AG08396 (cell line): ENCODE measurements around the gene MZB1.
A peak's percentile ranks its signal among the peaks of the same experiment; 100 is the strongest.
"Not testable (repeated sequence)": the region's sequence is repeated elsewhere in the genome, so short reads cannot be mapped to it uniquely, and the experiment has no call there.

Experiments used
- DNase-seq: peaks from one replicate; pipeline ENCODE4 v3.0.0; 2012; ENCODE audit warnings: low spot score, mixed read lengths

The MZB1 gene

DNA sequence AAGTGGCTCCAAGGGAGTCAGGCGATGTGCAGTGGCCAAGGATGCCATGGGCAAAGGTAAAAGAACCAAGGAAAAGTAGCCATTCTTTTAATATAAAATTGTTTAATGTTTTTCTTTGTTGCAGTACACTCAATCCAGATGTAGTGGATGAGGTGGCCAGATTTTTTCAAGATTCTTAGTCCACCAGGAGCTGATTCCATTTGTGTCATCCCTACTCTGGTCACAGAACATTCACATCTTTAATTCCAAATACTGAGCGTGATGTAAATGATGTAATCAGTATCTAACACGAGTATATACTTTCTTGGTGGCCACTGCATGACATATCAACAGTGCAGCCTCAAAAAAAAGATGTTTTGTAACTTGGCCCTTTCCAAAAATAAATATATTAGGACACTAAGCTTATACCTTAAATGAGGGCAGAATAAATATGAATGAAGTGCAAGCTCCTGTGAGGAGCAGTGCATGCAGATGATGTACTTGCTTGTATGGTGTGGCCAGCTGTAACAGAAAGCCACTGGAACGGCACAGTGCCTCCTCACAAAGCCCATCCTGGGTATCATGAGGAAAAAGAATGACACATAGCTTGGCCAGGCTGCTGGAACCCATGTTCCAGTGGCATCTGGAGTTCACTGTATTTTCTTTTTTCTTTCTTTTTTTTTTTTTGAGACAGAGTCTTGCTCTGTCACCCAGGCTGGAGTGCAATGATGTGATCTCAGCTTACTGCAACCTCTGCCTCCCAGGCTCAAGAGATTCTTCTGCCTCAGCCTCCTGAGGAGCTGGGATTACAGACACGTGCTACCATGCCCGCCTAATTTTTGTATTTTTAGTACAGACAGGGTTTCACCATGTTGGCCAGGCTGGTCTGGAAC lies 20.6 kb upstream of the MZB1 start:
- no peak for DNase-seq

DNA sequence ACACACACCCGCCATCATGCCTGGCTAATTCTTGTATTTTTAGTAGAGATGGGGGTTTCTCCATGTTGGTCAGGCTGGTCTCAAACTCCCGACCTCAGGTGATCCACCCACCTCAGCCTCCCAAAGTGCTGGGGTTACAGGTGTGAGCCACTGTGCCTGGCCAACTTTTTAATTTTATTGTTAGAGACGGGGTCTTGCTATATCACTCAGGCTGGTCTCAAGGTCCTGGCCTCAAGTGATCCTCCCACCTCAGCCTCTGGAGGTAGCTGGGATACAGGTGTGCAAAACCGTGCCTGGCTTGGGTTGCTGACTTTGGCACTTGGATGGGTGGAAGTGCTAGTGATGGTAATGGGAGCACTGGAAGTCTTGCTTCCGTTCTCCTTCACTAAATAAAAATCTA lies 19.4 kb upstream of the MZB1 start:
- DNase-seq, result not testable (repeated sequence)

DNA sequence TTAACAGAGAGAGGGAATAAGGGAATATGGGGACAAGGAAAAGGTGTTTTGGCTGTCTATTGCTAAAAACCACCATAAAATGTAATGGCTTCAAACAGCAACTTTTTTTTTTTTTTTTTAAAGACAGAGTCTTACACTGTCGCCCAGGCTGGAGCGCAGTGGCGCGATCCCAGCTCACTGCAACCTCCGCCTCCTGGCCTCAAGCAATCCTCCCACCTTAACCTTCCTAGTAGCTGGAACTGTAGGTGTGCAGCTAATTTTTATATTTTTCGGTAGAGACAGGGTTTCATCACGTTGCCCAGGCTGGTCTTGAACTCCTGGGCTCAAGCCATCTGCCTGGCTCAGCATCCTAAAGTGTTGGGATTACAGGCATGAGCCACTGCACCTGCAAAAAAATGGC lies 18.5 kb upstream of the MZB1 start:
- DNase-seq, result no peak

DNA sequence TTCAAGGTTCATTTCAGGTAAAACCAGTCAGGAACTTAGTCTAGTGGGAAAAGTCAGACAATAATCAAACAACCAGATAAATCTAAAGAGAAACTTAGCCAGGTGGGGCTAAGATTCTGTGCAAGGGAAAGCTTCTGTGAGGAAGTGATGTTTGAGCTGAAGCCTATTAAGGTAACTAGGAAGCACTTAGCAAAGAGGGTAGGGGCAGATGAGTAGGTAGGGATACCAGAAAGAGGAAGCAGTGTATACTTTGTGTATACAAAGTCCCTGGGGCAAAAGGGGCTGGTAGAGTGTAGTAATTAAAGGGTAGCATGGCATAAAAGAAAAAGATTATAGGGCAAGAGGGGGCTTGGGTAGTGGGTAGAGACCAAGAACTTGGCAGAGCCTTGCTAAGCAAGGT lies 17.8 kb upstream of the MZB1 start:
- no peak for DNase-seq

DNA sequence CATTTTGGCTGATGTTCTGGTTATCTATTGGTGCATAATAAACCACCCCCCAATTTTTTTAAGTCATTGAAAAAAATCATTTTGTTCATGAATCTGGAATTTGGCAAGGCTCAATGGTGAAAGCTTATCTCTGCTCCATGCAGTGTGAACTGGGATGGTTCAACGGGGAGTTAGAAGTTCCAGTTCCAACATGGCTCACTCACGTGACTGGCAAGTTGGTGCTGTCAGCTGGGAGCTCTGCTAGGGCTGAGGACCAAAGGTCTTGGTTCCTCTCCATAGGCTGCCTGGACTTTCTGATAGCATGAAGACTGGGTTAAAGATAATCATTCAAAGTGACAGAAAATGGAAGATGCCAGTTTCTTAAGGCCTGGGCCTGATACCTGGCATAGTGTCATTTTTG lies 17.2 kb upstream of the MZB1 start:
- no peak for DNase-seq

DNA sequence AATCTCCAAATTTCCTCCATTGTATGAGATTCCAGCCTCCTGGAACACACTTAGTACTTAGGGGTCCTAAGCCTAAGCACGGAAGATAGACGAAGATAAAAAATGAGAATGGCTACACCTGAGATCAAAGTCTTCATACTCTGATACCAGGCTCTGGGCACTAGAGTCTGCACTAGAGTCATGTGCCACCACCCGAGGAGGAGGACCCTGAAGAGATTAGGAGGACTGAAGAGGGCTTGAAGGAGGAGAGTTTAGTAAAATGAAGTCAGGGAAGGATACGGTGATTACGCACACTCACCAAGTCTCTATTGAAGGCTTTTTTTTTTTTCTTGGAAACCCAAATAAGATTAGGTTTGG lies 14.7 kb upstream of the MZB1 start:
- no peak for DNase-seq

DNA sequence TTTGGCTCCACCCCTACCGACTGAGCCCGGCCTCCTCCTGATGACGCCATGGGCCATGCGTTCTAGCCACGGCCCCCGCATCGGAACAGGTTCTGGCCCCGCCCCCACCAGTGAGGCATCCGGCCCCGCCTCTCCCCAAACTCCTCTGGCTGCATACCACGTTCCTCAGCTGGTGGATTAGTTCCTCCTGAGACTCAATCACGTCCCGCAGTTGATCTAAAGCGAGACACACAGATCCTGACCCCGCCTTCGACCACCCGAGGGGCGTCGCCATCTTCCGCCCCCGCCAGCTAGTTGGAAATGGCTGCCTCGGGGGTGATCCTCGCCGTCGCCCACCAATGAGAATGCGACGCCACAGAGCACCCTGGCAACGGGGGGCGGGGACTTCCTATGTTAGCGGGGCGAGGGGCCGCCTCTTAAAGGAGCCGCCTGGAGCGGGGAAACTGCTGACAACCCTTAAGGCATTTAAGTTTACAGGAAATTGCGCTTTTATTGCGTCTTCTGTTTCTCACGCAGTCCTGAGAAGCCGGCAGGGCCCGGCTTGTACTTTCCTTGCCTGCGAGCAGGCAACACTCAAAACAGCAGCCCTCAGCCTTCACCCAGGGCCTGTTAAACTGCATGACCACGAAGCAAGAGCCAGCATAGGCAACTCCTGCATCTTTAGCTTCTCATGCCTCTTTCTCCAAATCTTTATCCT lies 14.2 kb upstream of the MZB1 start, which contains the start of gene SPATA24:
Gene SPATA24 (minus strand): TSS at position 303 of the 697 bp plus-strand sequence. CDS start 29 bp downstream, at position 274.
- DNase-seq, result peak; percentile 97

DNA sequence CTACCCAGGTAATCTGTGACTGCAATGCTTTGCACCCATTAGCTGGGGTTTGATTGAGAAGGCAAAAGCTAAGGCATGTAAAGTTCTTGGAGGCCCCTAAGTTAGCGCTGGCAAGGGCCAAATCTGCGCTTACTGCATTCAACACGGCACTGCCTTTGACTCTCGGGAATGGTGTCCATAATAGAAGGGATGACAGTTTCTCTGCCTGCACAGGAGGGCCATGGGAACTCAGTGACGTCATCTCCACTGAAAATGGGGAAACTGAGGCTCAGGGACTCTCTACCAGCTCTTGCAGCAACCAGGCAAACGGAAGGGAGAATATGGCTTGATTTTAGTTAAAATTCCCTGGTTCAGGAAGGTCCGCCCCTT lies 13.7 kb upstream of the MZB1 start:
- no peak for DNase-seq

DNA sequence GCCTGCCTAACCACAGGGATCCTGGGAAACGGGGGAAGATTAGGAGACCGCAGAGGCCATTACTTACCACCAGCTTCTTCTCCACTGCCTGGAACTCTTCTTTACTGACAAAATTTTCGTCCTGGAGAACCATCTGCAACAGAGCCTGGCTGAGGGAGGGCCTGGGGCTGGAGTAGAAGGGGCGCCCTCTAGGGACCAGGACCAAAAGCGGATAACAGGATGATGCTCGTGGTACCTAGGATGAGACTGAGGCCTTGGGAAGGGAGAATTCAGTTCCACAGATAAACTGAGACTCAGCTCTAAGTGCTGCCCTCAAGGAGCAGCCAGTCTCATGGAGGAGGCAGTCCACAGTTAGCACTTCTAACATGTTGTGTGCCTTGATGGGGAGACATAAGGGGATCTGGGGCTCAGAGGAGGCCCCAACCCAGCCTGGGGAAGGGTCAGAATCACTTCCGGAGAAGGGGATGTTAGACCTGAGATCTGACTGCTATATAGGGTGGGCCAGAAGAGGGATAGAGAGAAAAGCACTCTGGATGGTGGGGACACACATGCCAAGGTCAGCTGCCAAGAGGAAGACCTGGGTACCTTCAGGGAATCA lies 12.9 kb upstream of the MZB1 start:
- DNase-seq, result peak; percentile 29

DNA sequence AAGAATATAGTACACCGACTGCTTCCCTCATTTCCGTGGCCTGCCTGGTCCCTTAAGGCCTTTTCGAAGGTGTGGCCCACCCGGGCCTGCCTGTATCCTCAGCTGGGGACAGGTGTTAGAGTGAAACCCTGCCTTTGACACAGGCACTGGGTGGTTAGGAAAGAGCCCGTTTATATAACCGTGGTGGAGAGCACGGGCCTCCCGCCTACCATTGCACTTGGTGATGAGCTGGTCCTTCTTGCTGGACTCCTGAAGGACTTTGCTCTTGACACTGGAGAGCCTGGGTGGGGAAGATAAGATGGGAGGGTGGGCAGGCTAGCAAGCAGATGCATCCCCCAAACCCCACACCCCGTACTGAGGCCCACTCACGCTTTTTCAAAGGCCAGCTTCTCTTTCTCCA lies 11.8 kb upstream of the MZB1 start:
- DNase-seq, result no peak

DNA sequence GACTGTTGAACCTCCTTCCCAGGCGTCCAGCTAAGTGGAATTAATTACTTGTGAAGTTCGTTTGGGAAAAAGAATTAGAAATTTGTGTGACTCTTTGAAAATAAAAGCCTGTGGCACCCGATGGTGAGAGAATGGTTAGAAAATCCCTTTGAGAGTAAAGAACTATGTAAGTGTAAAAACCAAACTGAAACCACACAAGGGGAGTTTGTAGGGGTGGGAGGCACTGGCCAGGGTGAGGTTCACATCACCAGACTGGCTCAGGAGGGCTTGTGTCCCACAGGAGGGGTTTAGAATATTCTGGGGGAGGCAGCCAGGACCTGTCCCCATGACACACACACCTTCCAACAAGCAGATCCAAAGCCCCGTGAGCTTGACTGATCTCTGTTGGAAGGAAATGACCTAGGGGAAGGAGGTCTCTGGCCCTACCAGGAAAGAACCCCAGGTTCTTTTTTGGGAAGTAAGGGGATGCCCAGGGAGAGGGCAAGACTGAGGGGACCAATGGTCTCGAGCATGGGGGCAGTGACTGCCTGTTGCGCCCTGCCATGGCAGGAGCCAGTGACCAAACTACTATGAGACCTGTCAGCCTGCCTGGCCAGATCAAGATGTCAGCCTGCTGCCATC lies 9.9 kb upstream of the MZB1 start:
- no peak for DNase-seq

DNA sequence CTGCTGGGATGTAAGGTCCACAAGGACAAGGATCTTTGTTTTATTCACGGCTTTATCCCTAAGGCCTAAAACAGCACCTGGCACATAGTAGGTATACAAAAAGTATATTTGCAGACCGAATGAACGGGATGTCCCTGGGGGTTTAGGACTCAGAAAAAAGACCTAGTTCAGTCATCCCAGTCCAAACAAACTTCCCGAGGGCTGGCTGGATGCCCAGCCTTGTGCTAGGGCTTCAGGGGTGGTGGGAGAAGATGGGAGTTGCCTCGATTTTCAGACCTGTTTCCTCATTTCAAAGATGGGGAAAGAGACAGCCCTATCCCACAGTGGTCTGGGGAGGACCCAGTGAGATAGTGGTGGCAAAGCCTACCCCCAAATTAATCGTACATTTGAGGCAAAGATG lies 8.2 kb upstream of the MZB1 start:
- peak; percentile 7 for DNase-seq

DNA sequence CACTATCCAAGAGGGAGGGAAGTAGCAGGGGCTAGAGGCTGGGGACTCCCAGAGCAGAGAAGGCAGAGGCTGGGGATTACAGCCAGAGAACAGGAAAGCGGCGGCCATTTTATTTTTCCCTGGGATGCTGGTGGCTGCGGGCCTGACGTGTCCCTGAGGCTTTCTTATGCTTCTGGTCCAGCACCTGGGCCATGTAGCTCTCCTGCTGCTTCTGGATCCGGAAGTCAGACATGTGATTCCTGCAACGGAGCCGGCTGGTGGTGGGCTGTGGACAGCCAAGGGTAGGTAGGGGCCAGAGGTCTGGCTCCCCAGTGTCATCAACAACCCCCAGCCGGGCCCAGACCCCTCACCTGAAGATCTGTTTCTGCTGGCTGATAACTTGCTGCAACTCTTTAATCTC lies 7.0 kb upstream of the MZB1 start:
- DNase-seq, result no peak

DNA sequence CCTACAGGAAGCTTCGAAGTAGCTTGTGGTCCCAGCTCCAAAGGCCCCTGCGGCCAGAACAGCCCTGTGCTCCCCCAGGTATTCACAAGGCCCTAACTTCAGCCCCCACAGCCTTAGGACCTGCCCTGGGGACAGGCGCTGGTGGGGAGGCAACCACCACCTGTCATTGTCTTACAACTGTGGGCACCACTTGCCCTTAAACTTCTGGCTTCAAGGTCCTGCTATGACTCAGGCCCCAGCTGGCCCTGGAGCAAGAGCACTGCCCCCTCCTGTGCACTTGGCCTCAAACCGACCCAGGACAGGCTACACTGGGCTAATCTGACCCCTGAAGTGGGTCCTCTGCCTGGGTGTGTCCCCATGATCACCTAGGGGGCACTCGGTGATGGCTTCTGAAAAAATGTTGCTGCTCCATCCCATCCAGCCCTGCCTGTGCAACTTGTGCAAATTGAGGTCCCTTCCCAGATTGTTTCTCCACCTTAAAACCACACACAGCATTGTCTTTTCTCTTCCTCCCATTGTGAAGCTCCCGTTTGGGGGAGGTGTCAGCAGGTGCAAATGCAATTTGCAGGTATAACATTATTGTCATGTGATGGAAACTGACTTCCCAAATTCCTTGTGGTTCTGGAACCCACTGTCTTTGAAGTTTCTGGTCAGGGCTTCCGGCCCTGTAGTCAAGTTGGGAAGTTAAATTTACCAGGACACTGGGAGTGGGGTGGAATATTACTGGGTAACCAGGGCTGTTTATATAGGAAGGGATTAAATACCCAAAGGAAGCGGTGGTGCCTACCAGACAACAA lies 6.3 kb upstream of the MZB1 start:
- peak; percentile 54 for DNase-seq

DNA sequence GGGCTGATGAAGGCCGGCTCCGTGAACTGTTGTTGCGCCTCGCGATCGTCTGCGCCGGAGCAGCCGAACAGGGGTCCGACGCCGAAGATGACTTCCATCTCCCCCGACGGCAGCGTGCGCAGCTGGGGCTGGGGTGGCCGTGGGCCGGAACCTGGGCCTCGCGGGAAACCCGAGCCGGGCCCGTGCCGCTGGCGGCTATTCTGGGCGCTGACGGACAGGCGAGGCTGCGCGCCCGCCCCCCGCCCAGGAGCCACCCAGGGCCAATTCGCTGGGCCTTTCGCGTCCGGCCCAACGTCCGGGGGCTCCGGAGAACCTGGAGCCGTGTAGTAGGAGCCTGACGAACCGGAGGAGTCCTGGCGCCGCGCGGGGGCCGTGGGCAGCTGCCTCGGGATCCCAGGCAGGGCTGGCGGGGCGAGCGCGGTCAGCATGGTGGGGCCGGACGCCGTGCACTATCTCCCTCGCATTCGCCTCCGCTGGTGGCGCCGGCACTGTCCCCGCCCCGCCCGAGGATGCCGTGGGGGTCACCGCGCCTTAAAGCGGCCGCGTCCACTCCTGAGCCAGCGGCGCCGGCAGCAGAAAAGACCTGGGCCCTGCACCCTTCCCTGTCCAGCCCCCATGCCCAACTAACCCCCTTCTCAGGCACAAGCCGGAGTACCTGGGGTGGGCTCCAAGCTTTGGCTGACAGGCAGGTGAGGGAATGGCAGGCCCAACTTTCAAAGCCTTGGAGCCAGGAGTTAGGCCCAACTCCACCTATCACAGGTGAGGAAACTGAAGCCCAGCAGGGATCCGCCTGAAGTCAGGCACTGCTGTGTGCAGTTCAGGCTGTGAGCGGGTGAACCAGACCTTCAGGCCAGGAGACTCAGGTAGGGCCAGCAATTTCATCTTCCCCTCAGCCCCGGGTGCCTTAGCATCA lies 5.2 kb upstream of the MZB1 start, which contains the start of gene PROB1:
Gene PROB1 (minus strand): TSS at position 451 of the 913 bp plus-strand sequence. CDS start 23 bp downstream, at position 428.
- peak; percentile 53 for DNase-seq

DNA sequence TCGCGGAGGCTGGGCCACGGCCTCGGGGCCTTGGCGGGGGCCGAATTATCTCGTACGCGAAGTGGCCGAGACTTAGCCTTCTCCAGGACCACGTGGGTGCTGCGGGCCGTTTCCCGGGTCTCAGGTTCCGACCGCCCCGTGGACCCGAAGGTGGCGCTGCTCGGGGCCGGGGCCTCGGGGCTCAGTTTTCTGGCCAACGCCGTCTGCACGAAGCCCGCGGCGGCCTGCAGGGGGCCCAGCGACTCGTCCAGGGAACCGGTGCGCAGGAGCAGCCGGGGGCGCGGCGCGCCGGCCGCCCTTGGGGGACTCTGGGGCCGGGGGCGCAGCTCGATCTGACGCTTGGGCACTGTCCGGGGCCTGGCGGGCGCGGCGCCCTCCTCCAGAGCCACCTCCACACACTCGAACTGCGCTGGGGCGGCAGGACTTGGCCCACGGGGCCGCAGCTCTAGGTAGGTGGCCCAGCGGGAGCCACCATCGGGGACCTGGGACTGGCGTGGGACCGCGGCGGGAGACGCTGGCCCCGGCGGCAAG lies 4.5 kb upstream of the MZB1 start:
- DNase-seq, result peak; percentile 73

DNA sequence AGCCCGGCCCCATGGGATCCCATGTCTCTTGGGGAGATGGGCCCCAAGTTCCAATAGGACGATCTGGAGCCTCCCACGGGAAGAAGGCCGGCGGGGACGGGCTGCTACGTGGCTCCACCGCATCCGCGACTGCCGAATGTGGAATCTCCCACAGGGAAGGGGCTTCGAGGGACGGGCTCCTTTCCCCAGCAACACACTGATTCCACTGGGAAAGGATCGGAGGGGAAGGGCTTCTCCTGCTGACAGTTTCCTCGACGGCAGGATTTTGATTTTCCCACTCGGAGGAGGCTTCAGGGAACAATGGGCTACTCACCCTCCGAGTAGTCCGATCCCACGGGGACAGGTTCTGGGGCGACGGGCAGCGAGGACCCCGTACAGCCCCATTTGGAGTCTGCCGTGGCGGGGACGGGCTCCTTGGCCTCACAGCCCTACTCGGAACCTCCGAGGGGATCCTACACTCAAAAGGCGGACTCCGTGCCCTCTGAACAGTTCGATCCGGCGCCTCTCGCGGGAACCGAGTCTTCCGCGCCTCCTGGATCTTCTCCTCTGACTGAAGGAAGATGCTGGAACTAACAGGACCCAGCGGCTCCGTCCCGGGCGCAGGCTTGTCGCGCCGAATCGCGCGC lies 3.9 kb upstream of the MZB1 start:
- DNase-seq, result peak; percentile 11

DNA sequence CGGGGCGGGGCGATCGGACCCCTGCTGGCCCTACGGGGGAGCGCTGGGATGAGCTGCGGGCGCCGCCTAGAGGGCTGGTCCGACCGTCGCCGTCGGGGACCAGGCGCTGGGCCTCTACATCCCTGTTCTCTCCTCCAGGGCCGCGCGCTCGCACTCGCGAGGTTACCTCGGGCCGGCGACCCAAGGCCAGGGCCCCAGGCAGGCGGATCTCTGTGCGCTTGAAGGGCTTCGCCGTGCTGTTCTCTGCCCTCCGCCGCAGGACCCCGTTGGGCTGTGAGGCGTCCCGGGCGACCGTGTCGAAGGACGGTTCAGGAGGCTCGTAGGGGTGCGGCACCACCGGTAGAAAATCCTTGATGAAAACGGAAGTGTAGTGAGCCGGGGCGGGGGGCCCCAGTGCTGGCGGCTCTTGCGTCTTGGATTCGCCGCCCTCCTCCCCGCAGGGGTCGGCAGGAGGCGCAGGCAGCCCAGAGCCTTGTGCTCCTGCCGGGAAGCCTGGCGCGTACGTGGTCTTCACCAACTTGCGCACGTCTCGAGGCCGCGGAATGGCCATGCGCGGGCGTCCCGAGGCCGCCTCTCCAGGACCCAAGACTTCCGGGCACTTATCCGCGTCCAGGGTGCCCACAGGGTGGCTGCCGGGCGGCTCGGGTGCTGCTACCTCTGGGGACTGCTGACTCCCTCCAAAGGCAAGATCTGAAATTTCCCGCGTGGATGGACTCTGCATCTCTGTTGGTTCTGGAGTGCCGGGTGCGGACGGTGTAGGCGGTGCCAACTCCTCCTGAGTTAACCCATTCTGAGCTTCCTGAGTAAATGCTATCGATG lies 3.2 kb upstream of the MZB1 start:
- no peak for DNase-seq

DNA sequence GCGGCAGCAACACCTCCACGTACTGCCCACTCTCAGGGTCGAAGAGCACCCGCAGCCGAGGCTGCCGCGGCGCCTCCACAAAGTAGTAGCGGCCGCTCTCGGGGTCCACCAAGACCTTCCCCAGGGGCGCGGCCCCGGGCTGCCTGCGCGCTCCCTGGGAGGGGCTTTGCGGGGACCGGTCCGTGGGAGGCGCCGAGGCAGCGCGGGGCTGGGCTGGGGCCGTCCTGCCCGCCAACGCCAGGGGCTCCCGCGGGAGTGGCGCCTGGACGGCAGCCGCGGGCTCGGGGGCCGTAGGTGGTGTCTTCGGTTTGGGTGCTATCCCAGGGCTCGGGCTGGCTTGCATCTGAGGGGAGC lies 2.6 kb upstream of the MZB1 start:
- DNase-seq, result peak; percentile 5
